ENCODE measurements around the gene POLR3K.

GRCh38 chr16:57711-58110, 4.3 kb upstream of the POLR3K start:
- no peak for TF ChIP-seq EZH2 (IDR thresholded peaks at IDR 0.05; ENCODE audit: borderline replicate concordance, low read depth, low read length, severe bottlenecking)
- TF ChIP-seq CTCF (IDR thresholded peaks at IDR 0.05; ENCODE audit: borderline replicate concordance, extremely low read depth, low read length, poor library complexity, severe bottlenecking), result no peak
